SK-N-SH treated with all-trans-retinoic acid at 6 μM for 48 hours (cell line): ENCODE results near the gene RTL9.

Experiments used
- CSDC2 ChIP-seq: fragments of 250-450 bp; sonication (Bioruptor Pico); IDR thresholded peaks from 2 replicates; pipeline ENCODE4 v1.5.0; 2020; ENCODE audit warnings: mild to moderate bottlenecking, moderate library complexity
- ESRRG ChIP-seq: fragments of 250-450 bp; sonication (Bioruptor Pico); IDR thresholded peaks from 2 replicates; pipeline ENCODE4 v1.6.1; 2021; ENCODE audit warnings: mild to moderate bottlenecking
- GLIS3 ChIP-seq: fragments of 250-450 bp; sonication (Bioruptor Pico); IDR thresholded peaks from 2 replicates; pipeline ENCODE4 v1.5.0; 2020; ENCODE audit warnings: mild to moderate bottlenecking, moderate library complexity
- OSR1 ChIP-seq: fragments of 250-450 bp; sonication (Bioruptor Pico); IDR thresholded peaks from 2 replicates; pipeline ENCODE4 v1.8.0; 2022; ENCODE audit warnings: moderate library complexity, mild to moderate bottlenecking, inconsistent platforms
- RARB ChIP-seq: fragments of 250-450 bp; sonication (Bioruptor Pico); IDR thresholded peaks from 2 replicates; pipeline ENCODE4 v1.8.0; 2021; ENCODE audit warnings: mild to moderate bottlenecking, moderate library complexity
- SNAI2 ChIP-seq: fragments of 250-450 bp; sonication (Bioruptor Pico); IDR thresholded peaks from 2 replicates; pipeline ENCODE4 v1.5.0; 2020; ENCODE audit warnings: mild to moderate bottlenecking, moderate library complexity
- ZFP30 ChIP-seq: fragments of 450-650 bp; formaldehyde crosslinking; IDR thresholded peaks from 2 replicates; pipeline ENCODE4 v1.5.0; 2022; ENCODE audit warnings: mild to moderate bottlenecking, moderate library complexity
- ZNF565 ChIP-seq: fragments of 450-650 bp; formaldehyde crosslinking; conservative IDR thresholded peaks from 2 replicates; pipeline ENCODE4 v1.5.0; 2020; ENCODE audit warnings: low read depth, mild to moderate bottlenecking, moderate library complexity
- TF ChIP-seq, protein P1 (sequence below): fragments of 250-450 bp; sonication (Bioruptor Pico); IDR thresholded peaks from 2 replicates; pipeline ENCODE4 v1.5.0; 2020; ENCODE audit warnings: mild to moderate bottlenecking, moderate library complexity

DNA sequence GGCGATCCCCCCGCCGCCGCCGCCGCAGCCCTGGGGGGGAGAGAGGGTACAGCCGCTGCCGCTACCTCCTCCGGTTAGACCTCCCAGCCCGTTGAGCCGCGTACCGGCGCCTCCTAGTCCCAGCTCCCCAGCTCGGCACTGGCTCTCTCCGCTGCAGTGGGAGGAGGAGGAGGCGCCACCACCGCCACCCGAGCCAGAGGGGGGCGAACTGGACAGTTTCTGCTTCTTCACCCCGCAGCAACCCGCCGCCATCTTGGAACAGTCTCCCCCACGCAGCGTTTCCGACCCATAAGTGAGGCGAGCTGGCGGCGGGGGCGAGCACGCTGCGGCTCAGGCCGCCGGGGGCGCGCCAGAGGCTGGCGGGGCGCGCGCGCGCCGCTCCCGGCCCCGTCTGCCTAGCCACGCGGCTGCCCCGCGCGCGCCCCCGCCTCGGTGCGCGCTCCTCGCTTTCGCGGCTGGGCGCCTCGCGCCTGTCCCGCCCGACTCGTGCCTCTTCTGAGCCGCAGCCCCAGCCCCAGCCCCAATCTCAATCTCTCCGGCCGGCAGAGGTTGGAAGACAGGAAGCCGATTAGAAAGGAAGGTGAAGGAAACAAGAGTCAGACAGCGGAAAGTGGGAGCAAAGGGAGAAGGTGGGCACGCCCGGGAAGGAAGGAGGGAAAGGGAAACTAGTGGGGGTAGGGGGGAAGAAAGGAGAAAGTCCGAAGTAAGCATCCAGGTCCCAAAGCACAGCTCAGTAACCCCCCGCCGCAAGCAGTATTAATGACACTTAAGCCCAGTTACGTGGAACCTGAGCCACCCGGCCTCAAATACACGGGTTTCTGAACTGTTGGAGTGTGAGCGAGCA is 40.6 kb upstream of the RTL9 start, which contains the start of gene AMMECR1:
- TF ChIP-seq, protein P1, sequence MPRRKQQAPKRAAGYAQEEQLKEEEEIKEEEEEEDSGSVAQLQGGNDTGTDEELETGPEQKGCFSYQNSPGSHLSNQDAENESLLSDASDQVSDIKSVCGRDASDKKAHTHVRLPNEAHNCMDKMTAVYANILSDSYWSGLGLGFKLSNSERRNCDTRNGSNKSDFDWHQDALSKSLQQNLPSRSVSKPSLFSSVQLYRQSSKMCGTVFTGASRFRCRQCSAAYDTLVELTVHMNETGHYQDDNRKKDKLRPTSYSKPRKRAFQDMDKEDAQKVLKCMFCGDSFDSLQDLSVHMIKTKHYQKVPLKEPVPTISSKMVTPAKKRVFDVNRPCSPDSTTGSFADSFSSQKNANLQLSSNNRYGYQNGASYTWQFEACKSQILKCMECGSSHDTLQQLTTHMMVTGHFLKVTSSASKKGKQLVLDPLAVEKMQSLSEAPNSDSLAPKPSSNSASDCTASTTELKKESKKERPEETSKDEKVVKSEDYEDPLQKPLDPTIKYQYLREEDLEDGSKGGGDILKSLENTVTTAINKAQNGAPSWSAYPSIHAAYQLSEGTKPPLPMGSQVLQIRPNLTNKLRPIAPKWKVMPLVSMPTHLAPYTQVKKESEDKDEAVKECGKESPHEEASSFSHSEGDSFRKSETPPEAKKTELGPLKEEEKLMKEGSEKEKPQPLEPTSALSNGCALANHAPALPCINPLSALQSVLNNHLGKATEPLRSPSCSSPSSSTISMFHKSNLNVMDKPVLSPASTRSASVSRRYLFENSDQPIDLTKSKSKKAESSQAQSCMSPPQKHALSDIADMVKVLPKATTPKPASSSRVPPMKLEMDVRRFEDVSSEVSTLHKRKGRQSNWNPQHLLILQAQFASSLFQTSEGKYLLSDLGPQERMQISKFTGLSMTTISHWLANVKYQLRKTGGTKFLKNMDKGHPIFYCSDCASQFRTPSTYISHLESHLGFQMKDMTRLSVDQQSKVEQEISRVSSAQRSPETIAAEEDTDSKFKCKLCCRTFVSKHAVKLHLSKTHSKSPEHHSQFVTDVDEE (CRISPR knock-in tag): peak; percentile 43; the same call in 1 of the 2 replicates
- TF ChIP-seq SNAI2 (CRISPR knock-in tag): 0 out of 2 replicates have a peak, but pooled peaks have one; percentile 32
- no peak for TF ChIP-seq RARB
- no peak for TF ChIP-seq ZNF565 (CRISPR knock-in tag)
- no peak for TF ChIP-seq ZFP30
- no peak for TF ChIP-seq ESRRG
- no peak for TF ChIP-seq GLIS3 (CRISPR knock-in tag)
- TF ChIP-seq CSDC2 (CRISPR knock-in tag): no peak
- TF ChIP-seq OSR1 (CRISPR knock-in tag): 0 out of 2 replicates have a peak, but pooled peaks have one; percentile 65
